ENCODE measurements around the gene GCA.

GRCh38 chr2:162403884-162404283, 60.0 kb downstream of the GCA start:
- TF ChIP-seq CTCF (IDR thresholded peaks at IDR 0.05) (no peak), POLR2AphosphoS5 (IDR thresholded peaks at IDR 0.05) (no peak)
